ENCODE measurements around the gene TMEM203. TPM values are rescaled to one million over a fixed set of nuclear protein-coding genes. Genes with fewer than 3 reads are reported as not detected.

TMEM203 gene
- total and polyA plus RNA-seq, 2 of the 13 experiments (the other 11 are each of a cell fraction or from before 2014, with no cell fraction given), result 23.4 to 36.7 TPM

GRCh38 chr9:137236238-137236935, 30.9 kb upstream of the TMEM203 start (continued):
- TF ChIP-seq ZNF350 (CRISPR knock-in tag; IDR thresholded peaks at IDR 0.05; ENCODE audit: borderline replicate concordance, low read depth) (peak; percentile 57; the same call in 1 of the 2 replicates), ZNF547 (CRISPR knock-in tag; IDR thresholded peaks at IDR 0.05) (0 out of 2 replicates have a peak, but pooled peaks have one; percentile 7), SUZ12 (IDR thresholded peaks at IDR 0.05; ENCODE audit: low read depth, low read length) (no peak), SAFB2 (CRISPR knock-in tag; IDR thresholded peaks at IDR 0.05; ENCODE audit: borderline replicate concordance, low read depth) (peak; percentile 91; the same call in 1 of the 2 replicates), ZSCAN25 (CRISPR knock-in tag; IDR thresholded peaks at IDR 0.05) (peak; percentile 76), ZNF253 (CRISPR knock-in tag; IDR thresholded peaks at IDR 0.05; ENCODE audit: borderline replicate concordance) (no peak), MIER3 (CRISPR knock-in tag; IDR thresholded peaks at IDR 0.05; ENCODE audit: borderline replicate concordance) (no peak), ZFP82 (CRISPR knock-in tag; IDR thresholded peaks at IDR 0.05; ENCODE audit: borderline replicate concordance) (no peak; the same call in 1 of the 2 replicates), ZNF557 (CRISPR knock-in tag; IDR thresholded peaks at IDR 0.05) (no peak), ETV6 (CRISPR knock-in tag; conservative IDR thresholded peaks at IDR 0.05) (no peak), SRSF4 (IDR thresholded peaks at IDR 0.05; ENCODE audit: low read depth, low read length, poor library complexity, severe bottlenecking) (no peak), ARID4A (CRISPR knock-in tag; IDR thresholded peaks at IDR 0.05; ENCODE audit: borderline replicate concordance) (peak; percentile 85; the same call in 1 of the 2 replicates), HOXA5 (CRISPR knock-in tag; IDR thresholded peaks at IDR 0.05) (peak; percentile 77; the same call in 1 of the 2 replicates)
- TF ChIP-seq, protein P1, sequence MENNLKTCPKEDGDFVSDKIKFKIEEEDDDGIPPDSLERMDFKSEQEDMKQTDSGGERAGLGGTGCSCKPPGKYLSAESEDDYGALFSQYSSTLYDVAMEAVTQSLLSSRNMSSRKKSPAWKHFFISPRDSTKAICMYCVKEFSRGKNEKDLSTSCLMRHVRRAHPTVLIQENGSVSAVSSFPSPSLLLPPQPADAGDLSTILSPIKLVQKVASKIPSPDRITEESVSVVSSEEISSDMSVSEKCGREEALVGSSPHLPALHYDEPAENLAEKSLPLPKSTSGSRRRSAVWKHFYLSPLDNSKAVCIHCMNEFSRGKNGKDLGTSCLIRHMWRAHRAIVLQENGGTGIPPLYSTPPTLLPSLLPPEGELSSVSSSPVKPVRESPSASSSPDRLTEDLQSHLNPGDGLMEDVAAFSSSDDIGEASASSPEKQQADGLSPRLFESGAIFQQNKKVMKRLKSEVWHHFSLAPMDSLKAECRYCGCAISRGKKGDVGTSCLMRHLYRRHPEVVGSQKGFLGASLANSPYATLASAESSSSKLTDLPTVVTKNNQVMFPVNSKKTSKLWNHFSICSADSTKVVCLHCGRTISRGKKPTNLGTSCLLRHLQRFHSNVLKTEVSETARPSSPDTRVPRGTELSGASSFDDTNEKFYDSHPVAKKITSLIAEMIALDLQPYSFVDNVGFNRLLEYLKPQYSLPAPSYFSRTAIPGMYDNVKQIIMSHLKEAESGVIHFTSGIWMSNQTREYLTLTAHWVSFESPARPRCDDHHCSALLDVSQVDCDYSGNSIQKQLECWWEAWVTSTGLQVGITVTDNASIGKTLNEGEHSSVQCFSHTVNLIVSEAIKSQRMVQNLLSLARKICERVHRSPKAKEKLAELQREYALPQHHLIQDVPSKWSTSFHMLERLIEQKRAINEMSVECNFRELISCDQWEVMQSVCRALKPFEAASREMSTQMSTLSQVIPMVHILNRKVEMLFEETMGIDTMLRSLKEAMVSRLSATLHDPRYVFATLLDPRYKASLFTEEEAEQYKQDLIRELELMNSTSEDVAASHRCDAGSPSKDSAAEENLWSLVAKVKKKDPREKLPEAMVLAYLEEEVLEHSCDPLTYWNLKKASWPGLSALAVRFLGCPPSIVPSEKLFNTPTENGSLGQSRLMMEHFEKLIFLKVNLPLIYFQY (CRISPR knock-in tag; IDR thresholded peaks at IDR 0.05; ENCODE audit: borderline replicate concordance), result no peak
- TF ChIP-seq, protein P2, sequence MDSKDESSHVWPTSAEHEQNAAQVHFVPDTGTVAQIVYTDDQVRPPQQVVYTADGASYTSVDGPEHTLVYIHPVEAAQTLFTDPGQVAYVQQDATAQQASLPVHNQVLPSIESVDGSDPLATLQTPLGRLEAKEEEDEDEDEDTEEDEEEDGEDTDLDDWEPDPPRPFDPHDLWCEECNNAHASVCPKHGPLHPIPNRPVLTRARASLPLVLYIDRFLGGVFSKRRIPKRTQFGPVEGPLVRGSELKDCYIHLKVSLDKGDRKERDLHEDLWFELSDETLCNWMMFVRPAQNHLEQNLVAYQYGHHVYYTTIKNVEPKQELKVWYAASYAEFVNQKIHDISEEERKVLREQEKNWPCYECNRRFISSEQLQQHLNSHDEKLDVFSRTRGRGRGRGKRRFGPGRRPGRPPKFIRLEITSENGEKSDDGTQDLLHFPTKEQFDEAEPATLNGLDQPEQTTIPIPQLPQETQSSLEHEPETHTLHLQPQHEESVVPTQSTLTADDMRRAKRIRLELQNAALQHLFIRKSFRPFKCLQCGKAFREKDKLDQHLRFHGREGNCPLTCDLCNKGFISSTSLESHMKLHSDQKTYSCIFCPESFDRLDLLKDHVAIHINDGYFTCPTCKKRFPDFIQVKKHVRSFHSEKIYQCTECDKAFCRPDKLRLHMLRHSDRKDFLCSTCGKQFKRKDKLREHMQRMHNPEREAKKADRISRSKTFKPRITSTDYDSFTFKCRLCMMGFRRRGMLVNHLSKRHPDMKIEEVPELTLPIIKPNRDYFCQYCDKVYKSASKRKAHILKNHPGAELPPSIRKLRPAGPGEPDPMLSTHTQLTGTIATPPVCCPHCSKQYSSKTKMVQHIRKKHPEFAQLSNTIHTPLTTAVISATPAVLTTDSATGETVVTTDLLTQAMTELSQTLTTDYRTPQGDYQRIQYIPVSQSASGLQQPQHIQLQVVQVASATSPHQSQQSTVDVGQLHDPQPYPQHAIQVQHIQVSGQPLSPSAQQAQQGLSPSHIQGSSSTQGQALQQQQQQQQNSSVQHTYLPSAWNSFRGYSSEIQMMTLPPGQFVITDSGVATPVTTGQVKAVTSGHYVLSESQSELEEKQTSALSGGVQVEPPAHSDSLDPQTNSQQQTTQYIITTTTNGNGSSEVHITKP (CRISPR knock-in tag; IDR thresholded peaks at IDR 0.05; ENCODE audit: low read depth), result no peak
